ENCODE results near the gene RFESD.

DNA sequence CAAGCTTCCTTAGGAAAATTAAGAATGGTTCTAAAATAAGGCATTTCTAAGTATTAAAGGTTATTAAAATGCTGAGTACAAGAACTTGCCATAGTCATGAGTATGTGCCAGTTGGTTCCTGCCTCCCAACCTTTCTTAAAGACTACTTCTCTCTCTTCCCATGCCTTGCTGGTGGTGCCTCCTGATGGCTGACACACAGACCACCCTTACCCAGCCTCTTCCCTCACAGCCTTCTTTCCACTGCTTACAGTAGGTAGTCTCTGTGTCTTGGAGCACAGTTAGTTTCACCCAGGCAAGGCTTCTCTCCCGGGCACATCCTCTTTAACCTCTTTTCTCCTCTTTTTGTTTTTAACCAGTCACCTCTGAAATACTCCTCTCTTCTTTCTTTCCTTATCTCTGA, 47.3 kb upstream of the RFESD start:
- TF ChIP-seq TCF7L2 (IDR thresholded peaks at IDR 0.05; ENCODE audit: low read depth, low read length) (no peak), CTCF (IDR thresholded peaks at IDR 0.05) (peak; percentile 19)

All from Panc1 (cell line).